Inflammatory macrophage (primary cell): ENCODE results near the gene MUC20.
A peak's percentile ranks its signal among the peaks of the same experiment; 100 is the strongest.
"Not testable (repeated sequence)": the region's sequence is repeated elsewhere in the genome, so short reads cannot be mapped to it uniquely, and the experiment has no call there.

ENCODE experiments used
- DNase-seq, 2 donors: peaks; one replicate each; pipeline ENCODE4 v3.0.0-alpha.2; 2020 to 2022
- total RNA-seq, 18 experiments: gene quantifications; one replicate each; lab custom pipeline; 2026; ENCODE audit warnings: mixed read lengths in 6 of 18, inconsistent platforms in 2 of 18; lab: John Stamatoyannopoulos, UW

MUC20 gene, protein sequence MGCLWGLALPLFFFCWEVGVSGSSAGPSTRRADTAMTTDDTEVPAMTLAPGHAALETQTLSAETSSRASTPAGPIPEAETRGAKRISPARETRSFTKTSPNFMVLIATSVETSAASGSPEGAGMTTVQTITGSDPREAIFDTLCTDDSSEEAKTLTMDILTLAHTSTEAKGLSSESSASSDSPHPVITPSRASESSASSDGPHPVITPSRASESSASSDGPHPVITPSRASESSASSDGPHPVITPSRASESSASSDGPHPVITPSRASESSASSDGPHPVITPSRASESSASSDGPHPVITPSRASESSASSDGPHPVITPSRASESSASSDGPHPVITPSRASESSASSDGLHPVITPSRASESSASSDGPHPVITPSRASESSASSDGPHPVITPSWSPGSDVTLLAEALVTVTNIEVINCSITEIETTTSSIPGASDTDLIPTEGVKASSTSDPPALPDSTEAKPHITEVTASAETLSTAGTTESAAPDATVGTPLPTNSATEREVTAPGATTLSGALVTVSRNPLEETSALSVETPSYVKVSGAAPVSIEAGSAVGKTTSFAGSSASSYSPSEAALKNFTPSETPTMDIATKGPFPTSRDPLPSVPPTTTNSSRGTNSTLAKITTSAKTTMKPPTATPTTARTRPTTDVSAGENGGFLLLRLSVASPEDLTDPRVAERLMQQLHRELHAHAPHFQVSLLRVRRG
- 0.05 to 3.3 (median 1.2) reads per million in 18 experiments for total RNA-seq

- DNase-seq = not testable (repeated sequence)
Observed at GRCh38 chr3:195720831-195721506, at the start of gene MUC20. Gene MUC20 (plus strand): TSS chr3:195720978. CDS start chr3:195721008, 30 bp downstream.

DNA sequence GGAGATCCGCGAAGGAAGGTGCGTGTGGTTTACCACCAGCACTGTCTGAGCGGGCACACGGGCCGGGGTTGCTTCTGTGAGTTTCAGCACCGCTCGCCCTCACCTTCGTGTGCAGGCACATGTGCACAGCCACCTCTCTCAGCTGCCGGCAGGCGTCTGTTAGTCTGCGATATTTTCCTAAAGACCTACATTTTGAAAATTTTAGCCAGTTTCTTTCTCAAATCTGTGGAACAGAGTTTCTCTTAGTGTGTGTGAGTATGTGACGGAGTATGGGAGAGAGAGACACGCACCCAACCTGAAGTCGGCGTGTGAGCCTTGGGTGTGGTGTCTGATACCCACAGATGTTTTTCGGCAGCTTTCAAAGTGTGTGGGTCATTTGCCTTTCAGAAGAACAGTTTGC lies 49.5 kb upstream of the MUC20 start:
- DNase-seq = not testable (repeated sequence)

GRCh38 chr3:195673711-195674110 lies 47.1 kb upstream of the MUC20 start:
- not testable (repeated sequence) for DNase-seq

GRCh38 chr3:195678391-195679015 lies 42.3 kb upstream of the MUC20 start:
- DNase-seq = peak; percentile 25 to 30

DNA sequence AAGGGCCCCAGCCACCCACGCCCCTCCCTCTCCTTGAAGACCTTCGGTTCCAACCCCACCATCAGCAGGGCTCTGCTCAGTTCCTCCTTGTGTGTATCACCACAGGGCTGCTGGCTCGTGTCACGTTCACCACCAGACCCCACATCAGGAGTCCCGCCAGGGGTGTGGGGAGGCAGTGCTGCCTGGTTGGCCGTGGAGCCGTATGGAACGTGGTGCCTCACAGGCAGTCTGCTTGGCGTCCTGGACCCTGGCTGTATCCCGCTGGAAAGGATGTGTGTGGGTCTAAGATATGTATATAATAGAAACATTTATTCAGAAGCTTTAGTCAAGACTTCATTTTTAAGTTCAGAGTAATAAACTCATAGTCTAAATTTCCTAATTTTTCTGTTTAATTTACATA lies 40.1 kb upstream of the MUC20 start:
- peak in 1 of 2 donors; percentile 1 for DNase-seq

GRCh38 chr3:195681458-195682103 lies 39.2 kb upstream of the MUC20 start:
- not testable (repeated sequence) for DNase-seq

GRCh38 chr3:195682104-195682742 lies 38.6 kb upstream of the MUC20 start:
- DNase-seq = not testable (repeated sequence)

GRCh38 chr3:195683722-195684526 lies 36.9 kb upstream of the MUC20 start:
- peak in 1 of 2 donors; percentile 2 for DNase-seq

DNA sequence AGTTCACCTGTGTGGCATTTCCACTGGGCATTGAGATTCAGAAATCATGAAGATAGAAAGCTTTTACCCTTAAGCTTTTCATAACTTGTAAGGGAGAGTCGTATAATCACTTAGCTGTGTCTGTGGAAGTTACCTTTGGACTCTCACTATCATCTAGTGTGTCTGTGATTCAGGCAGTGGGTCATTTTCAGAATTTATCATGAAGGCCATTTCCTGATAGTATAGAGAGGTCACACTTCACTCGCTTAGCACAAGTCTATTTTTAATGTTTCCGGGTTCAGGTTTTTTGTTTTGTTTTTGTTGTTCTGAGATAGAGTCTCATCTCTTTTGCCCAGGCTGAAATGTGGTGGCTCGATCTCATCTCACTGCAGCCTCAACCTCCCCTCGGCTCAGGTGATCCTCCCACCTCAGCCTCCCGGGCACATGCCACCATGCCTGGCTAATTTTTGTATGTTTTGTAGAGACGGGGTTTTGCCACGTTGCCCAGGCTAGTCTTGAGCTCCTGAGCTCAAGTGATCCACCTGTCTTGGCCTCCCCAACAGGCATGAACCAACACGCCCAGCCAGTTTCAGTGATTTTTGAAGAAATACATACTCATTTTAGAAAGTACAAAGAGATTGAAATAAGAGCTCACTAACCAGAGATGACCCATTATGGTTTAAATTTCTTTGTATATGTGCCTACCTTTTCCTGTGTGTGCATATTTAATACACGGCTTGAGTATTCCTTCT lies 36.1 kb upstream of the MUC20 start:
- DNase-seq = not testable (repeated sequence)

DNA sequence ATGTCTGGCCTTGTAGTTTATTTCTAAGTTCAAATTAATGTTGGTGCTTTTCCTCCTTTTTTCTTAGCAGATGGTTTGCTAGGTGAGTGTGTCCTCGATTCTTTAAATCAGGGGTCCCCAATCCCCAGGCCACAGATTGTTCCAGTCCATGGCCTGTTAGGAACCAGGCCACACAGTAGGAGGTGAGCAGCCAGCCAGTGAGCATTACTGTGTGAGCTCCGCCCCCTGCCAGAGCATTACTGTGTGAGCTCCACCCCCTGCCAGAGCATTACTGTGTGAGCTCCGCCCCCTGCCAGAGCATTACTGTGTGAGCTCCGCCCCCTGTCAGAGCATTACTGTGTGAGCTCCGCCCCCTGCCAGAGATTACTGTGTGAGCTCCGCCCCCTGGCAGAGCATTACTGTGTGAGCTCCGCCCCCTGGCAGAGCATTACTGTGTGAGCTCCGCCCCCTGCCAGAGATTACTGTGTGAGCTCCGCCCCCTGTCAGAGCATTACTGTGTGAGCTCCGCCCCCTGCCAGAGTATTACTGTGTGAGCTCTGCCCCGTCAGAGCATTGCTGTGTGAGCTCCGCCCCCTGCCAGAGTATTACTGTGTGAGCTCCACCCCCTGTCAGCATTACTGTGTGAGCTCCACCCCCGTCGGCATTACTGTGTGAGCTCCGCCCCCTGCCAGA lies 34.1 kb upstream of the MUC20 start:
- not testable (repeated sequence) for DNase-seq

- DNase-seq = peak; percentile 44 to 76
Observed at GRCh38 chr3:195687209-195687760, 33.5 kb upstream of the MUC20 start.

DNA sequence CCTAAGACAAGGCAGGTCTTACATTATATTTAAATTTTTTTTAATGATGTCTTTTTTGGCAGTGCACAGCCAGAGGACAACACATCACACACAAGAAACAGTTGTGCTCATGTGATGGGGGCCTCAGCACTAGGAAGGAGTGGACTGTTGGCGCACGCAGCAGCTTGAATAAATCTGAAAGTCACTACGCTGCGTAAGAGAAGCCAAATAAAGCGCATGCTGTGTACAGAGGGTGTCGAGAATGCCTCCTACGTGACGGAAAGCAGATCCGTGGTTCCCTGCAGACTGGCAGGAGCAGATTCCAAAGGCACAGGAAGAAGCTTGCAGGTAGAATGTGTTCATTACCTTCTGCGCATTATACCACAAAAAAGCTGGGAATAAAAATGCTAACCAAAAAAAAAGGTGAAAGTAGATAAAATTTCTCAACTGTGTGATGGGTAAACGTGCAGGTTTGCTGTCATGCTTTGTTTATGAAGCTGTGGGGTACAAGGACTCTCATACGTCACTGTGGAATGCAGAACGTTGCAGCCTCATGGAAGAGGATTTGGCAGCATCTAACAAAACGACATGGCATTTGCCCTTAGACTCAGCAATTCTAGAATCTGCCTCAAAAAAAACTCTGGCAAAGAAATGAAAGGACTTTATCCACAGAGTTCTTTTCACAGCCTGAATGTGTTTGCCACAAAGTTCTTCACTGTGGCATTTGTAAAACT lies 32.2 kb upstream of the MUC20 start:
- not testable (repeated sequence) for DNase-seq

DNA sequence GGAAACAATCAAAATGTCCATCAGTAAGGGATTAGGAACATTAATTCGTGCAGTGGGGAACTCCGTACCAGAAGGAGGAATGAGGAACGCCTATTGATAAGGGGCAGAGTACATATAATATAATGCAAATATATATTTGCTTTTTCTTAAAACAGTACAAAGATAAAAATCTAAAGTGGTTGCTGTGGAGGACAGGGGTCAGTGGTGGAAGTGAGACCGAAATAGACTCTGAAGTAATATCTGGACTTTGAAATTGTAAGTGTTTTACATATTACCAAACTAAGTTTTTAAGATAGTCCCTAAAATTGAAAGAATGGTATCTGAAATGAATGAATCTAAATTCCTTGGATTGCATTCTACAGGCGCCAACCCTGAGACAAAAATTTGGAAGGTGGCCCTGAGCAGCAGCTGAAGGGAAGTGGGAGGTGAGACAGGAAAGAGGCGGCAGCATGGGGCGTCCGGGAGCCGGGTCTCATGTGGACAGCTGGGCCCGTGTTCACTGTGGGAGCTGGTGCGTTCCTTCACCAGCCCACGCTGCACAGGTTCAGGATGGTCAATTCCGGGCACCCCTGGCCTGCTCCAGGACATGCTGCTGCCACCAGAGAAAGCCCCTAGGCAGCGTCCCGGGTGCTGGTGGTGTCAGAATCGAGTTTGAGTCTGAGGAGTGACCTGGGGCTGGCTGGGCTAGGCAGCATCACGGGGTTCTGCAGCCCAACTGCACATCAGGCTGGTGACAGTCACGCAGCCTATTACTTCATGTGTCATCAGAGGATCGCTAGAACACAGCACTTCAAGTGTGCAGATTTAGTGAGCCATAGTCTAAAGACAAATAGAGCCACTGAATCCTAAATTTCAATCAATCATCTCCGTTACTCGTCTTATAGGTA lies 31.4 kb upstream of the MUC20 start:
- DNase-seq = peak in 1 of 2 donors; percentile 24

DNA sequence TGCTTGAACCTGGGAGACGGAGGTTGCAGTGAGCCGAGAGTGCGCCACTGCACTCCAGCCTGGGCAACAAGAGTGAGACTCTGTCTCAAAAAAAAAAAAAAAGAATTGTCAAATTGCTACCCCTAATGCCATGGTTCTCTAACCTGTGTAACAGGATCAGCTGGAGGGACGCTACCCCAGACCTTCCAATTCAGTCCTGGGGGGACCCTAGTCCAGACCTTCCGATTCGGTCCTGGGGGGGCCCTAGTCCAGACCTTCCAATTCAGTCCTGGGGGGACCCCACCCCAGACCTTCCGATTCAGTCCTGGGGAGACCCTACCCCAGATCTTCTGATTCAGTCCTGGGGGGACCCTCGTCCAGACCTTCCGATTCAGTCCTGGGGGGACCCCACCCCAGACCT lies 29.8 kb upstream of the MUC20 start:
- DNase-seq = no peak

DNA sequence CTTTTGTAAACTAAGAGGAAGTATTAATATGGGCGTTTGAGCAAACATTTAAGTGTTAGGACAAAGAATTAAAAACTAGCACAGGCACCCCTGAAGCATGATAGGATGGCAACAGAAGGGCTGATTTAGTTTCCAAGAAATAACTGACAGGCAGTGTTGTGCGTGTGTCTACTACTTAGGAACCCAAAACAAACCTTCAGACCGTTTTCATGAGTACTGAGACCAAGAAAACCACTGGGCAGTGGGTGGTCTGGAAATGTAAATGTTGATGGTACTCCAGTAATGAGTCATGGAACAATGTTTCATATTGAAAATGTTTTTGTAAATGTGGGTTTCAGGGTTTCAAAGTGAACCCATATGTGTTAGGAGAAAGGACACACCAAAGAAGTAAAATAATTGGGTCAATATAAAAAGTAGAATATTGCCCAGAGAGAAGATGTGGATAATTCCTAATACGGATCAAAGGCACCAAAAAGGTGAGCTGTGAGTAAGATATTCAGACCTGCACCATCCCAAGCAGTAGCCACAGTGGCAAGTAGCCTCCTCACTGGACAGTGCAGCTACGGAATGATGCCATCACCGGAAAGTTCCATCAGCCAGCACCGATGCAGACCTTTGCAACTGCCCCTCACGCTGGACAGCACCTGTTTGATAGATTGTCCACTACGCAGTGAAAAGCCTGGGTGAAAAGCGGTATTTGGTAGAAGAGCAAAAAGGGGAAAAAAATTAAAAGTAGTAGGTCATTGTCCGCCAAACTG lies 29.0 kb upstream of the MUC20 start:
- DNase-seq = not testable (repeated sequence)

- DNase-seq = no peak
Observed at GRCh38 chr3:195692354-195692685, 28.5 kb upstream of the MUC20 start.
